GM23338 (cell line): ENCODE data around the gene TNFSF13. TPM values are rescaled to one million over a fixed set of nuclear protein-coding genes. Genes with fewer than 3 reads are reported as not detected.

ENCODE experiments used
- ATAC-seq: fragments of 200-7000 bp; cut with Tn5 transposase; 3 replicates; pipeline ENCODE4 v1.9.1; 2020
- DNase-seq: peaks from one replicate; pipeline ENCODE4 v3.0.0-alpha.2; 2015; ENCODE audit warnings: low spot score
- H2AFZ ChIP-seq: fragments of 200-600 bp; sonication (generic); 2 replicates; pipeline ENCODE4 v1.8.0; 2016; ENCODE audit warnings: antibody characterized with exemption, mild to moderate bottlenecking, moderate library complexity
- H3F3A ChIP-seq: fragments of 200-600 bp; sonication (generic); replicated peaks from 2 replicates; pipeline ENCODE4 v1.8.0; 2017; ENCODE audit warnings: antibody characterized with exemption, mixed run types, low read depth
- H3K27ac ChIP-seq: fragments of 200-600 bp; sonication (generic); 2 replicates; pipeline ENCODE4 v1.6.1; 2016; ENCODE audit warnings: low read depth
- H3K27me3 ChIP-seq: fragments of 200-600 bp; sonication (generic); 2 replicates; pipeline ENCODE4 v1.8.0; 2016; ENCODE audit warnings: mild to moderate bottlenecking, mixed run types, moderate library complexity; ENCODE audit not compliant: insufficient read depth
- H3K36me3 ChIP-seq: fragments of 200-600 bp; sonication (generic); 2 replicates; pipeline ENCODE4 v1.8.0; 2016; ENCODE audit warnings: mild to moderate bottlenecking; ENCODE audit not compliant: insufficient read depth
- H3K4me1 ChIP-seq: fragments of 200-600 bp; sonication (generic); 2 replicates; pipeline ENCODE4 v1.8.0; 2016; ENCODE audit warnings: mild to moderate bottlenecking, moderate library complexity; ENCODE audit not compliant: insufficient read depth
- H3K4me2 ChIP-seq: fragments of 200-600 bp; sonication (generic); 2 replicates; pipeline ENCODE4 v1.7.1; 2017; ENCODE audit warnings: mixed run types
- H3K4me3 ChIP-seq: fragments of 200-600 bp; sonication (generic); 2 replicates; pipeline ENCODE4 v1.6.1; 2016; ENCODE audit warnings: mixed run types
- H3K79me2 ChIP-seq: fragments of 200-600 bp; sonication (generic); replicated peaks from 2 replicates; pipeline ENCODE4 v1.8.0; 2017; ENCODE audit warnings: mild to moderate bottlenecking; ENCODE audit not compliant: insufficient read depth
- H3K9me2 ChIP-seq: fragments of 200-600 bp; sonication (generic); 2 replicates; pipeline ENCODE4 v1.8.0; 2017; ENCODE audit not compliant: insufficient read depth
- H4K20me1 ChIP-seq: fragments of 200-600 bp; sonication (generic); replicated peaks from 2 replicates; pipeline ENCODE4 v1.8.0; 2017; ENCODE audit warnings: mild to moderate bottlenecking; ENCODE audit not compliant: insufficient read depth
- H3K27ac Mint-ChIP-seq: 2 replicates; pipeline ENCODE4 v1.8.0; 2020; ENCODE audit warnings: inconsistent platforms, mild to moderate bottlenecking, moderate library complexity, mixed read lengths
- H3K27me3 Mint-ChIP-seq: 3 replicates; pipeline ENCODE4 v1.8.0; 2022; ENCODE audit warnings: low read depth, mild to moderate bottlenecking, moderate library complexity, mixed read lengths, inconsistent platforms; ENCODE audit not compliant: insufficient read depth, poor library complexity
- H3K36me3 Mint-ChIP-seq: 3 replicates; pipeline ENCODE4 v1.8.0; 2021; ENCODE audit warnings: low read depth, mild to moderate bottlenecking, inconsistent platforms, moderate library complexity, mixed read lengths
- H3K4me1 Mint-ChIP-seq: 3 replicates; pipeline ENCODE4 v1.8.0; 2020; ENCODE audit warnings: mild to moderate bottlenecking, inconsistent platforms, mixed read lengths
- H3K4me3 Mint-ChIP-seq: 3 replicates; pipeline ENCODE4 v1.8.0; 2021; ENCODE audit warnings: moderate library complexity, mild to moderate bottlenecking, inconsistent platforms, mixed read lengths
- H3K9me3 Mint-ChIP-seq: 3 replicates; pipeline ENCODE4 v1.8.0; 2020; ENCODE audit warnings: moderate library complexity, mild to moderate bottlenecking, inconsistent platforms, mixed read lengths
- CREB1 ChIP-seq: fragments of 250-450 bp; sonication (Bioruptor Pico); IDR thresholded peaks from 2 replicates; pipeline ENCODE4 v1.5.0; 2020; ENCODE audit warnings: low read depth, mild to moderate bottlenecking, moderate library complexity
- CTCF ChIP-seq, 2 experiments: fragments of 200-600 bp in 1 of 2; sonication (generic) in 1 of 2; conservative IDR thresholded peaks; 2 replicates each; pipeline versions ENCODE4 v1.5.1 to v1.6.1; 2016 to 2017; ENCODE audit warnings: antibody characterized with exemption in 2 of 2, low read depth in 2 of 2, mild to moderate bottlenecking in 2 of 2, moderate library complexity in 1 of 2
- ETS1 ChIP-seq: IDR thresholded peaks from 2 replicates; pipeline ENCODE4 v1.6.1; 2016; ENCODE audit warnings: antibody characterized with exemption
- EZH2 ChIP-seq: fragments of 200-600 bp; sonication (generic); IDR thresholded peaks from one replicate; pipeline ENCODE4 v1.8.0; 2017; ENCODE audit warnings: antibody characterized with exemption, mild to moderate bottlenecking, low read depth; ENCODE audit not compliant: unreplicated experiment
- JUNB ChIP-seq: IDR thresholded peaks from one replicate; pipeline ENCODE4 v1.6.1; 2016; ENCODE audit warnings: antibody characterized with exemption; ENCODE audit not compliant: unreplicated experiment
- NANOG ChIP-seq: IDR thresholded peaks from 2 replicates; pipeline ENCODE4 v1.6.1; 2016; ENCODE audit warnings: antibody characterized with exemption, borderline replicate concordance
- POLR2AphosphoS5 ChIP-seq: IDR thresholded peaks from 2 replicates; pipeline ENCODE4 v1.6.1; 2016; ENCODE audit warnings: antibody characterized with exemption, low read depth
- STAT1 ChIP-seq: IDR thresholded peaks from one replicate; pipeline ENCODE4 v1.6.1; 2016; ENCODE audit warnings: antibody characterized with exemption; ENCODE audit not compliant: unreplicated experiment
- ZNF114 ChIP-seq: fragments of 250-450 bp; sonication (Bioruptor Pico); IDR thresholded peaks from 2 replicates; pipeline ENCODE4 v1.5.0; 2020; ENCODE audit warnings: mild to moderate bottlenecking, moderate library complexity
- ZNF331 ChIP-seq: fragments of 250-450 bp; sonication (Bioruptor Pico); IDR thresholded peaks from 2 replicates; pipeline ENCODE4 v1.5.0; 2020; ENCODE audit warnings: low read depth, mild to moderate bottlenecking, moderate library complexity
- ZNF462 ChIP-seq: fragments of 250-450 bp; sonication (Bioruptor Pico); IDR thresholded peaks from 2 replicates; pipeline ENCODE4 v1.5.0; 2020; ENCODE audit warnings: mild to moderate bottlenecking, moderate library complexity
- polyA plus RNA-seq: library from polyadenylated mRNA; unstranded; fragments of >200 nt; fragmentation: Nextera tagmentation; extraction: Ambion mirVana; gene quantifications from 2 replicates; pipeline ENCODE4 v1.2.1, GENCODE V29; 2016
- total RNA-seq: library from RNA; depleted of rRNA; stranded (reverse); fragments of >200 nt; shearing (Covaris generic); gene quantifications from 2 replicates; pipeline ENCODE4 v1.2.3, GENCODE V29; 2014

TNFSF13 gene
- total and polyA plus RNA-seq, 2 experiments from 2014 or later, result 2.2 TPM; not detected in 1

GRCh38 chr17:7538050-7538449, 20.5 kb upstream of the TNFSF13 start:
- no peak overlapping the region for H3K4me3 Mint-ChIP-seq
- peaks cover 8% of the 10 kb centered on the region for H3K27me3 Mint-ChIP-seq
- DNase-seq, result no peak
- no peaks in the 10 kb centered on the region for H3K9me3 Mint-ChIP-seq
- Histone ChIP-seq H3K27ac (no peak overlapping the region), H3F3A (no peaks in the 10 kb centered on the region), H3K4me2 (no peak overlapping the region), H4K20me1 (no peaks in the 10 kb centered on the region), H3K4me3 (no peak overlapping the region), H3K27me3 (no peaks in the 10 kb centered on the region), H3K36me3 (no peaks in the 10 kb centered on the region), H3K4me1 (no peaks in the 10 kb centered on the region), H3K9me2 (no peaks in the 10 kb centered on the region), H3K79me2 (no peaks in the 10 kb centered on the region), H2AFZ (no peak overlapping the region)
- no peak for ATAC-seq
- H3K4me1 Mint-ChIP-seq, result no peaks in the 10 kb centered on the region
- TF ChIP-seq JUNB (no peak), CREB1 (CRISPR knock-in tag) (no peak), ZNF331 (CRISPR knock-in tag) (no peak)
- no peak overlapping the region for H3K27ac Mint-ChIP-seq
- no peaks in the 10 kb centered on the region for H3K36me3 Mint-ChIP-seq

- no peaks in the 10 kb centered on the region for H4K20me1 ChIP-seq
- H2AFZ ChIP-seq, result no peak overlapping the region; the same call in 1 of the 2 replicates
- no peaks in the 10 kb centered on the region for H3K79me2 ChIP-seq
- no peak overlapping the region for H3K4me3 Mint-ChIP-seq
- H3K36me3 Mint-ChIP-seq, result no peaks in the 10 kb centered on the region
- no peaks in the 10 kb centered on the region for H3K9me3 Mint-ChIP-seq
- no peaks in the 10 kb centered on the region for H3K4me1 Mint-ChIP-seq
- no peaks in the 10 kb centered on the region for H3K27me3 ChIP-seq
- H3K4me2 ChIP-seq, result no peak overlapping the region
- H3K36me3 ChIP-seq, result no peaks in the 10 kb centered on the region
- no peak for DNase-seq
- no peaks in the 10 kb centered on the region for H3K9me2 ChIP-seq
- no peak for ATAC-seq
- H3K27me3 Mint-ChIP-seq, result peaks cover 11% of the 10 kb centered on the region
- H3K27ac Mint-ChIP-seq, result no peak overlapping the region
- H3K4me1 ChIP-seq, result no peaks in the 10 kb centered on the region
- H3K27ac ChIP-seq, result no peak overlapping the region
- no peak overlapping the region for H3K4me3 ChIP-seq
- no peaks in the 10 kb centered on the region for H3F3A ChIP-seq
- no peak for TF ChIP-seq ETS1
- TF ChIP-seq NANOG, result no peak
- TF ChIP-seq CREB1 (CRISPR knock-in tag), result no peak
- no peak for TF ChIP-seq ZNF462 (CRISPR knock-in tag)
- TF ChIP-seq STAT1, result no peak
- TF ChIP-seq EZH2, result no peak
- no peak for TF ChIP-seq ZNF331 (CRISPR knock-in tag)
- TF ChIP-seq POLR2AphosphoS5, result no peak
- TF ChIP-seq ZNF114 (CRISPR knock-in tag), result no peak
- TF ChIP-seq JUNB, result no peak
- no peak for TF ChIP-seq CTCF (conservative IDR thresholded peaks at IDR 0.05; ENCODE audit: low read depth in 2 of 2)
Measured at GRCh38 chr17:7538891-7539545, 19.5 kb upstream of the TNFSF13 start.
